C4-2B (cell line): ENCODE results near the gene HOXC11.

ENCODE experiments used
- H3K27ac ChIP-seq: fragments of 450-650 bp; 2 replicates; pipeline ENCODE4 v1.5.1; 2017
- CTCF ChIP-seq: fragments of 450-650 bp; conservative IDR thresholded peaks from 2 replicates; pipeline ENCODE4 v1.5.1; 2017; ENCODE audit warnings: mild to moderate bottlenecking
- ZFX ChIP-seq: fragments of 450-650 bp; IDR thresholded peaks from 2 replicates; pipeline ENCODE4 v1.6.1; 2017

HOXC11 gene

GRCh38 chr12:54024581-54025305 is 51.8 kb downstream of the HOXC11 start:
- TF ChIP-seq CTCF (no peak), ZFX (no peak)
- H3K27ac ChIP-seq = no peak overlapping the region

- no peak for TF ChIP-seq ZFX
- no peak for TF ChIP-seq CTCF
- H3K27ac ChIP-seq = no peak overlapping the region
Observed at GRCh38 chr12:54025499-54026405, 52.8 kb downstream of the HOXC11 start.

GRCh38 chr12:54026640-54027441 is 53.9 kb downstream of the HOXC11 start:
- H3K27ac ChIP-seq = no peak overlapping the region
- no peak for TF ChIP-seq ZFX
- no peak for TF ChIP-seq CTCF
